Keratinocyte (primary cell): ENCODE measurements around the gene FAM120B. TPM values are rescaled to one million over a fixed set of nuclear protein-coding genes. Genes with fewer than 3 reads are reported as not detected.
A peak's percentile ranks its signal among the peaks of the same experiment; 100 is the strongest.
"Not testable (repeated sequence)": the region's sequence is repeated elsewhere in the genome, so short reads cannot be mapped to it uniquely, and the experiment has no call there.

ENCODE experiments used
- DNase-seq: peaks from one replicate; pipeline ENCODE4 v3.0.0-alpha.2; 2011; ENCODE audit warnings: low read depth, missing footprints, low spot score
- FAIRE-seq: peaks from 2 replicates; lab custom pipeline; 2011; peaks lifted over from hg19 to GRCh38; lab: Jason Lieb, UNC
- H2AFZ ChIP-seq: 2 replicates; pipeline ENCODE4 v1.6.0; 2012; ENCODE audit warnings: low read length, control low read depth, inconsistent platforms; ENCODE audit not compliant: control insufficient read depth
- H3K27ac ChIP-seq: 2 replicates; pipeline ENCODE4 v1.5.1; 2011; ENCODE audit warnings: low read length; ENCODE audit not compliant: control insufficient read depth, insufficient read depth
- H3K27me3 ChIP-seq: 3 replicates; pipeline ENCODE4 v1.6.0; 2011; ENCODE audit warnings: low read length; ENCODE audit not compliant: control insufficient read depth, insufficient read depth; ENCODE audit errors: extremely low read depth
- H3K36me3 ChIP-seq, 2 experiments: 2 replicates in 1 of 2; 3 replicates in 1 of 2; pipeline ENCODE4 v1.5.1; 2011; ENCODE audit warnings: low read length in 2 of 2, mild to moderate bottlenecking in 1 of 2; ENCODE audit not compliant: control insufficient read depth in 2 of 2, insufficient read depth in 2 of 2; ENCODE audit errors: extremely low read depth in 1 of 2
- H3K4me1 ChIP-seq: 3 replicates; pipeline ENCODE4 v1.5.1; 2011; ENCODE audit warnings: low read length; ENCODE audit not compliant: control insufficient read depth, insufficient read depth; ENCODE audit errors: extremely low read depth
- H3K4me2 ChIP-seq: 3 replicates; pipeline ENCODE4 v1.6.0; 2011; ENCODE audit warnings: low read depth, low read length; ENCODE audit not compliant: control insufficient read depth, insufficient read depth; ENCODE audit errors: extremely low read depth
- H3K4me3 ChIP-seq, 3 experiments: fragments of 200-600 bp in 1 of 3; sonication (generic) in 1 of 3; 2 replicates in 2 of 3; 3 replicates in 1 of 3; pipeline ENCODE4 v1.5.1; 2011 to 2016; ENCODE audit warnings: low read length in 3 of 3, mild to moderate bottlenecking in 3 of 3, control low read depth in 2 of 3, inconsistent platforms in 1 of 3, low read depth in 1 of 3, mixed read lengths in 1 of 3, mixed run types in 1 of 3, moderate library complexity in 1 of 3; ENCODE audit not compliant: control insufficient read depth in 2 of 3, insufficient read depth in 2 of 3; ENCODE audit errors: extremely low read depth in 1 of 3
- H3K79me2 ChIP-seq: 2 replicates; pipeline ENCODE4 v1.6.0; 2012; ENCODE audit warnings: low read length; ENCODE audit not compliant: control insufficient read depth, insufficient read depth
- H3K9ac ChIP-seq: 3 replicates; pipeline ENCODE4 v1.6.0; 2011; ENCODE audit warnings: low read length; ENCODE audit not compliant: control insufficient read depth, insufficient read depth; ENCODE audit errors: extremely low read depth
- H3K9me1 ChIP-seq: 3 replicates; pipeline ENCODE4 v1.6.0; 2011; ENCODE audit warnings: low read length; ENCODE audit not compliant: control insufficient read depth, insufficient read depth; ENCODE audit errors: extremely low read depth
- H3K9me3 ChIP-seq: 2 replicates; pipeline ENCODE4 v1.5.1; 2012; ENCODE audit warnings: low read depth, low read length; ENCODE audit not compliant: control insufficient read depth
- H4K20me1 ChIP-seq: 3 replicates; pipeline ENCODE4 v1.6.0; 2011; ENCODE audit warnings: low read length; ENCODE audit not compliant: control insufficient read depth, insufficient read depth; ENCODE audit errors: extremely low read depth
- EZH2 ChIP-seq: IDR thresholded peaks from one replicate; pipeline ENCODE4 v1.6.1; 2012; ENCODE audit warnings: inconsistent platforms, mild to moderate bottlenecking, low read length, moderate library complexity
- dilution Hi-C: fragments of 300-500 bp; cut with MboI; formaldehyde crosslinking; loops from one replicate; pipeline ENCODE4 v1.7.0; 2020; ENCODE audit warnings: low sequenced_read_pairs; ENCODE audit not compliant: extremely low pct_ligation_motif_present
- polyA plus RNA-seq, 5 experiments: library from polyadenylated mRNA; depleted of rRNA in 3 of 5; stranded (reverse) in 3 of 5; stranded (forward) in 1 of 5; unstranded in 1 of 5; fragments of >200 nt; gene quantifications; 1 replicate in 1 of 5; 2 replicates in 3 of 5; 3 replicates in 1 of 5; pipeline versions ENCODE4 v1.2.1 to v1.2.3, GENCODE V29; 2011 to 2012; ENCODE audit warnings: missing spikeins in 2 of 5, low read depth in 1 of 5, low replicate concordance in 1 of 5
- TF ChIP-seq, protein P1 (sequence below), 3 experiments: IDR thresholded peaks in 1 of 3; conservative IDR thresholded peaks in 1 of 3; optimal IDR thresholded peaks in 1 of 3; 2 replicates in 2 of 3; 3 replicates in 1 of 3; pipeline versions ENCODE3 to v1.5.1; 2011; ENCODE audit warnings: low read length in 3 of 3, mild to moderate bottlenecking in 3 of 3, moderate library complexity in 2 of 3, control low read depth in 1 of 3, inconsistent platforms in 1 of 3; ENCODE audit not compliant: insufficient read depth in 2 of 3; ENCODE audit errors: extremely low read depth in 1 of 3

FAM120B gene
- polyA plus RNA-seq, 1 donor (not counting 4 experiments of a cell fraction or from before 2014, with no cell fraction given), result 17.4 TPM

DNA sequence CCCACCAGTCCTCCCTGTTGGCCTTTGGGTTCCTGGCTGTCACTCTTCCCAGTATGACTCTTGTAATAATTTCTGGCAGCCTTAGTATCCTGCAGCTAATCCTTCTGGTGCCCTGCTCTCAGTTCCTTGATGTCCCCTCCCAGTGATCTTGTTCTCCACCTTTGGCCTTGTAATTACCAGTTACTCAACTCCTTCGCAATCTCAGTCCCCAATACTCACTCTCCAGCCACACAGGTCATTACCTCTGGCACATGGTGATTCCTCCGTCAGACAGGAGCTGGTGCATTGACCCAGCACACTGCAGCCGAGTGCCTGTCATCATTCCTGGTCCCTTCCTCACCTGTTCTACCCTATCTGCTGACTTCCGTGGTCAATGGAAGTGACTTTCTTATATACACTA lies 101.4 kb downstream of the FAM120B start:
- Histone ChIP-seq H3K4me1 (peaks cover 40% of the 10 kb centered on the region), H3K27me3 (no peaks in the 10 kb centered on the region), H3K27ac (no peak overlapping the region), H3K9me3 (peaks cover 6% of the 10 kb centered on the region), H3K36me3 (peaks cover 3 to 13% of the 10 kb centered on the region in 2 experiments), H3K9ac (no peak overlapping the region), H4K20me1 (no peaks in the 10 kb centered on the region), H3K9me1 (no peaks in the 10 kb centered on the region), H3K79me2 (no peaks in the 10 kb centered on the region), H3K4me3 (no peak overlapping the region), H2AFZ (no peak overlapping the region), H3K4me2 (no peak overlapping the region)
- FAIRE-seq (peak; percentile 36), DNase-seq (no peak)
- no peak for TF ChIP-seq EZH2
- TF ChIP-seq, protein P1, sequence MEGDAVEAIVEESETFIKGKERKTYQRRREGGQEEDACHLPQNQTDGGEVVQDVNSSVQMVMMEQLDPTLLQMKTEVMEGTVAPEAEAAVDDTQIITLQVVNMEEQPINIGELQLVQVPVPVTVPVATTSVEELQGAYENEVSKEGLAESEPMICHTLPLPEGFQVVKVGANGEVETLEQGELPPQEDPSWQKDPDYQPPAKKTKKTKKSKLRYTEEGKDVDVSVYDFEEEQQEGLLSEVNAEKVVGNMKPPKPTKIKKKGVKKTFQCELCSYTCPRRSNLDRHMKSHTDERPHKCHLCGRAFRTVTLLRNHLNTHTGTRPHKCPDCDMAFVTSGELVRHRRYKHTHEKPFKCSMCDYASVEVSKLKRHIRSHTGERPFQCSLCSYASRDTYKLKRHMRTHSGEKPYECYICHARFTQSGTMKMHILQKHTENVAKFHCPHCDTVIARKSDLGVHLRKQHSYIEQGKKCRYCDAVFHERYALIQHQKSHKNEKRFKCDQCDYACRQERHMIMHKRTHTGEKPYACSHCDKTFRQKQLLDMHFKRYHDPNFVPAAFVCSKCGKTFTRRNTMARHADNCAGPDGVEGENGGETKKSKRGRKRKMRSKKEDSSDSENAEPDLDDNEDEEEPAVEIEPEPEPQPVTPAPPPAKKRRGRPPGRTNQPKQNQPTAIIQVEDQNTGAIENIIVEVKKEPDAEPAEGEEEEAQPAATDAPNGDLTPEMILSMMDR (optimal IDR thresholded peaks at IDR 0.05 in 1 of 3, IDR thresholded peaks at IDR 0.05 in 1 of 3, conservative IDR thresholded peaks at IDR 0.05 in 1 of 3; ENCODE audit: extremely low read depth in 1 of 3, insufficient read depth in 2 of 3, low read length in 3 of 3), result no peak
- dilution Hi-C loops, result no loop called here

GRCh38 chr6:170409746-170410145 lies 103.2 kb downstream of the FAM120B start:
- H3K27me3 ChIP-seq, FAIRE-seq, H3K4me2 ChIP-seq, H2AFZ ChIP-seq, H3K9me3 ChIP-seq, H3K4me3 ChIP-seq, H3K27ac ChIP-seq, H3K9me1 ChIP-seq, DNase-seq, H3K79me2 ChIP-seq, dilution Hi-C loops, H3K36me3 ChIP-seq, H3K9ac ChIP-seq, H4K20me1 ChIP-seq: not testable (repeated sequence)
- H3K4me1 ChIP-seq, result peaks cover 27% of the 10 kb centered on the region

- TF ChIP-seq, protein P1 (optimal IDR thresholded peaks at IDR 0.05 in 1 of 3, IDR thresholded peaks at IDR 0.05 in 1 of 3, conservative IDR thresholded peaks at IDR 0.05 in 1 of 3; ENCODE audit: extremely low read depth in 1 of 3, insufficient read depth in 2 of 3, low read length in 3 of 3), result no peak
- no peak for TF ChIP-seq EZH2
- Histone ChIP-seq H2AFZ (no peak overlapping the region), H3K27ac (no peak overlapping the region), H3K4me2 (no peak overlapping the region), H3K9me1 (no peaks in the 10 kb centered on the region), H4K20me1 (no peaks in the 10 kb centered on the region), H3K79me2 (no peaks in the 10 kb centered on the region), H3K4me1 (peaks cover 22% of the 10 kb centered on the region), H3K9ac (no peak overlapping the region), H3K4me3 (no peak overlapping the region), H3K36me3 (peaks cover 3 to 7% of the 10 kb centered on the region in 2 experiments), H3K9me3 (peaks cover 6% of the 10 kb centered on the region), H3K27me3 (no peaks in the 10 kb centered on the region)
- DNase-seq (no peak), FAIRE-seq (no peak)
- dilution Hi-C loops, result no loop called here
Measured at GRCh38 chr6:170410241-170410640, 103.7 kb downstream of the FAM120B start.
